ENCODE data around the gene RAPGEF1. TPM values are rescaled to one million over a fixed set of nuclear protein-coding genes. Genes with fewer than 3 reads are reported as not detected.

RAPGEF1 gene
- total and polyA plus RNA-seq, 2 donors (not counting 3 experiments of a cell fraction or from before 2014, with no cell fraction given), result 50.0 to 124 TPM

- dilution Hi-C loops (cut with MboI; ENCODE audit: extremely low pct_ligation_motif_present, low sequenced_read_pairs), result no loop called here
- intact Hi-C loops (cut with micrococcal nuclease), result loop anchor here (10.0 kb wide), 1 partner anchor 50 kb away; the partner anchor contains the start of gene UCK1
Measured at GRCh38 chr9:131584858-131585257, 155.0 kb downstream of the RAPGEF1 start.

More at GRCh38 chr9:131584858-131585257, 155.0 kb downstream of the RAPGEF1 start:
- no peaks in the 10 kb centered on the region for H3K9me3 ChIP-seq (replicated peaks; ENCODE audit: control insufficient read depth, insufficient read depth, low read length)
- BruUV-seq (replicated peaks), result no TSS peak
- no peak overlapping the region for H3K27ac ChIP-seq (ENCODE audit: insufficient read depth, low read depth, low read length)
- H3K9me1 ChIP-seq (replicated peaks; ENCODE audit: control insufficient read depth, extremely low read depth, insufficient read depth, low read length), result no peaks in the 10 kb centered on the region
- ChIA-PET POLR2A (no interaction called here), CTCF (interaction anchor here (1.3 to 1.4 kb wide), 2 partner anchors 160 to 235 kb away, joined by 3 to 7 read pairs; no protein-coding TSS in a partner anchor)
- FAIRE-seq, result no peak
- H2AFZ ChIP-seq (ENCODE audit: low read depth, low read length), result no peak overlapping the region
- TF ChIP-seq FOS (IDR thresholded peaks at IDR 0.05; ENCODE audit: borderline replicate concordance, insufficient read depth, low read length) (no peak), MAX (IDR thresholded peaks at IDR 0.05; ENCODE audit: insufficient read depth, insufficient read length) (no peak), JUN (IDR thresholded peaks at IDR 0.05; ENCODE audit: borderline replicate concordance, insufficient read depth, insufficient read length, low read depth) (no peak), CTCF (IDR thresholded peaks at IDR 0.05; ENCODE audit: extremely low read depth in 1 of 2, insufficient read depth in 1 of 2, low read depth in 1 of 2, low read length in 2 of 2) (no peak), MYC (IDR thresholded peaks at IDR 0.05; ENCODE audit: low read depth, low read length) (no peak), GATA2 (IDR thresholded peaks at IDR 0.05; ENCODE audit: insufficient read depth, insufficient read length, low read depth, low read length) (no peak), POLR2A (IDR thresholded peaks at IDR 0.05; ENCODE audit: low read depth, low read length) (no peak), POLR2AphosphoS5 (IDR thresholded peaks at IDR 0.05; ENCODE audit: insufficient read depth, low read depth, low read length) (no peak), EZH2 (IDR thresholded peaks at IDR 0.05; ENCODE audit: borderline replicate concordance, low read depth, low read length, severe bottlenecking) (no peak)
- H3K9ac ChIP-seq (replicated peaks; ENCODE audit: extremely low read depth, insufficient read depth, low read length), result no peak overlapping the region
- H3K27me3 ChIP-seq (ENCODE audit: control insufficient read depth in 2 of 2, insufficient read depth in 2 of 2, low read length in 2 of 2), result no peaks in the 10 kb centered on the region
- H3K4me2 ChIP-seq (ENCODE audit: insufficient read depth, low read length), result no peak overlapping the region
- peaks cover 12 to 58% of the 10 kb centered on the region in 2 experiments for H3K36me3 ChIP-seq (ENCODE audit: control insufficient read depth in 2 of 2, extremely low read depth in 1 of 2, insufficient read depth in 2 of 2, low read length in 2 of 2)
- H3K4me3 ChIP-seq (replicated peaks in 1 of 3; ENCODE audit: insufficient read depth in 1 of 3, low read depth in 1 of 3, low read length in 3 of 3), result no peak overlapping the region
- no peak for DNase-seq (ENCODE audit: low read depth, low spot score)
- H3K4me1 ChIP-seq (ENCODE audit: control insufficient read depth, extremely low read depth, insufficient read depth, low read length), result no peaks in the 10 kb centered on the region
- H4K20me1 ChIP-seq (replicated peaks; ENCODE audit: control insufficient read depth, extremely low read depth, insufficient read depth, low read length), result no peaks in the 10 kb centered on the region
- no peaks in the 10 kb centered on the region for H3K79me2 ChIP-seq (ENCODE audit: control insufficient read depth, insufficient read depth, low read length)
